Natural killer cell (primary cell): ENCODE measurements around the gene AMDHD2. TPM values are rescaled to one million over a fixed set of nuclear protein-coding genes. Genes with fewer than 3 reads are reported as not detected.

Source experiments
- ATAC-seq, 3 donors: fragments of 150-1000 bp in 2 of 3; fragments of 200-7000 bp in 1 of 3; cut with Tn5 transposase; 1 replicate in 1 of 3; 2 replicates in 2 of 3; pipeline ENCODE4 v1.10.0; 2021; ENCODE audit warnings: mild to moderate bottlenecking in 2 of 3, moderate library complexity in 2 of 3
- DNase-seq, 2 donors: peaks; one replicate each; pipeline versions ENCODE4 v3.0.0 to v3.0.0-alpha.2; 2013 to 2021; ENCODE audit warnings: mixed read lengths in 1 of 2
- H3K27ac ChIP-seq: one replicate; pipeline ENCODE4 v1.5.1; 2013; ENCODE audit warnings: mild to moderate bottlenecking, low read length
- H3K27me3 ChIP-seq: one replicate; pipeline ENCODE4 v1.6.1; 2013; ENCODE audit warnings: low read length; ENCODE audit not compliant: control insufficient read depth, insufficient read depth
- H3K36me3 ChIP-seq: one replicate; pipeline ENCODE4 v1.6.1; 2013; ENCODE audit warnings: low read length; ENCODE audit not compliant: control insufficient read depth, insufficient read depth
- H3K4me1 ChIP-seq: one replicate; pipeline ENCODE4 v1.6.1; 2013; ENCODE audit warnings: low read length; ENCODE audit not compliant: control insufficient read depth, insufficient read depth
- H3K4me3 ChIP-seq: one replicate; pipeline ENCODE4 v1.5.1; 2013; ENCODE audit warnings: low read length
- H3K9me3 ChIP-seq: one replicate; pipeline ENCODE4 v1.6.1; 2013; ENCODE audit warnings: low read length; ENCODE audit not compliant: control insufficient read depth, insufficient read depth
- H3K27ac Mint-ChIP-seq, 2 donors: one replicate each; pipeline ENCODE4 v1.8.0; 2022; ENCODE audit warnings: mild to moderate bottlenecking in 2 of 2, mixed read lengths in 2 of 2, moderate library complexity in 1 of 2
- H3K27me3 Mint-ChIP-seq, 2 donors: one replicate each; pipeline ENCODE4 v1.8.0; 2022; ENCODE audit warnings: low read depth in 2 of 2, mixed read lengths in 2 of 2
- H3K36me3 Mint-ChIP-seq: one replicate; pipeline ENCODE4 v1.8.0; 2022; ENCODE audit warnings: mixed read lengths
- H3K4me1 Mint-ChIP-seq, 2 donors: one replicate each; pipeline ENCODE4 v1.8.0; 2022; ENCODE audit warnings: mixed read lengths in 2 of 2
- H3K4me3 Mint-ChIP-seq: one replicate; pipeline ENCODE4 v1.8.0; 2022; ENCODE audit warnings: mild to moderate bottlenecking, moderate library complexity, mixed read lengths
- H3K9me3 Mint-ChIP-seq, 2 donors: one replicate each; pipeline ENCODE4 v1.8.0; 2022; ENCODE audit warnings: mixed read lengths in 2 of 2
- WGBS: methylation state at CpG from one replicate; pipeline ENCODE4 v1.1.7; 2013; ENCODE audit warnings: missing lambda C conversion rate; ENCODE audit not compliant: insufficient coverage; 5-methylcytosine and 5-hydroxymethylcytosine counted together
- intact Hi-C: fragments of 100-400 bp; cut with micrococcal nuclease; formaldehyde crosslinking; loops from one replicate; pipeline ENCODE4 v1.14.2; 2022
- total RNA-seq, 4 donors: library from RNA; stranded (reverse); fragments of 120-200 nt in 1 of 4; gene quantifications; one replicate each; pipeline versions ENCODE4 v1.2.3 to v1.2.4, GENCODE V29; 2013 to 2022
- TF ChIP-seq, protein P1 (sequence below): fragments of 200-600 bp; IDR thresholded peaks from one replicate; pipeline ENCODE4 v1.8.0; 2022; ENCODE audit warnings: antibody characterized with exemption

Gene AMDHD2
- total RNA-seq, 3 donors from 2014 or later (not counting 1 experiment from before 2014, with no cell fraction given): 129 to 162 (median 144) TPM

DNA sequence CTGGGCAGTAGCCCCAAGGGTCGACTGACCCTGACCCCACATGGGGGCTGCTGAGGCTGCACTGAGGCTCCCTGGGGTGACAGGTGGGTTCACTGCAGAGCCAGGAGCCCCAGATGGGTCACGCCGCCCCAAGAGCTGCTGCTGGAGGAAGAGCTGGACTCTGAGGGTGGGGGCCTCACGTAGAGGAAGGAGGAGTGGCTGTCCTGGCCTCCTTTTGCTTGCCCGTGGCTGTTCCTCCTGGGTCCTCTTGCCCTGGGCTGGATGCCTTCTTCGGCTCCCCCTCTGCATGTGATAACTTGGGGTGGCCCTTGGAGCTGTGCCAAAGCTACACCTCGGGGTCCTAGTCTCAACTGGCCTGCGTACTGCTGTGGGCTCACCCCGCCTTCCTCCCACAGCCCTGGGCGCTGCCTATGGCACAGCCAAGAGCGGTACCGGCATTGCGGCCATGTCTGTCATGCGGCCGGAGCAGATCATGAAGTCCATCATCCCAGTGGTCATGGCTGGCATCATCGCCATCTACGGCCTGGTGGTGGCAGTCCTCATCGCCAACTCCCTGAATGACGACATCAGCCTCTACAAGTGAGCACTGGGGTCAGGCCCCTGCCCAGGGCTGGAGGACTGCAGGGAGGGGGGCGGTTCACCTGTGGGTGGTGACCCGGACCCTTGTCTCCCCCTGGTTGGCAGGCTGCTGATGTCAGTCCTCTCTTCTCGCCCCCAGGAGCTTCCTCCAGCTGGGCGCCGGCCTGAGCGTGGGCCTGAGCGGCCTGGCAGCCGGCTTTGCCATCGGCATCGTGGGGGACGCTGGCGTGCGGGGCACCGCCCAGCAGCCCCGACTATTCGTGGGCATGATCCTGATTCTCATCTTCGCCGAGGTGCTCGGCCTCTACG lies 1.1 kb upstream of the AMDHD2 start:
- ATAC-seq: no peak
- Mint-ChIP-seq H3K9me3 (no peaks in the 10 kb centered on the region), H3K27me3 (no peaks in the 10 kb centered on the region), H3K27ac (peak overlapping the region; percentile 89 to 91), H3K36me3 (no peaks in the 10 kb centered on the region), H3K4me3 (peak overlapping the region; percentile 83), H3K4me1 (peaks cover 52 to 67% of the 10 kb centered on the region in 2 donors)
- H3K27ac ChIP-seq: peak overlapping the region; percentile 66
- no peak overlapping the region for H3K4me3 ChIP-seq
- TF ChIP-seq, protein P1, sequence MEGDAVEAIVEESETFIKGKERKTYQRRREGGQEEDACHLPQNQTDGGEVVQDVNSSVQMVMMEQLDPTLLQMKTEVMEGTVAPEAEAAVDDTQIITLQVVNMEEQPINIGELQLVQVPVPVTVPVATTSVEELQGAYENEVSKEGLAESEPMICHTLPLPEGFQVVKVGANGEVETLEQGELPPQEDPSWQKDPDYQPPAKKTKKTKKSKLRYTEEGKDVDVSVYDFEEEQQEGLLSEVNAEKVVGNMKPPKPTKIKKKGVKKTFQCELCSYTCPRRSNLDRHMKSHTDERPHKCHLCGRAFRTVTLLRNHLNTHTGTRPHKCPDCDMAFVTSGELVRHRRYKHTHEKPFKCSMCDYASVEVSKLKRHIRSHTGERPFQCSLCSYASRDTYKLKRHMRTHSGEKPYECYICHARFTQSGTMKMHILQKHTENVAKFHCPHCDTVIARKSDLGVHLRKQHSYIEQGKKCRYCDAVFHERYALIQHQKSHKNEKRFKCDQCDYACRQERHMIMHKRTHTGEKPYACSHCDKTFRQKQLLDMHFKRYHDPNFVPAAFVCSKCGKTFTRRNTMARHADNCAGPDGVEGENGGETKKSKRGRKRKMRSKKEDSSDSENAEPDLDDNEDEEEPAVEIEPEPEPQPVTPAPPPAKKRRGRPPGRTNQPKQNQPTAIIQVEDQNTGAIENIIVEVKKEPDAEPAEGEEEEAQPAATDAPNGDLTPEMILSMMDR: no peak
- H3K4me1 ChIP-seq: peaks cover 66% of the 10 kb centered on the region
- H3K27me3 ChIP-seq: no peaks in the 10 kb centered on the region
- WGBS: 91% methylated on average over 39 of the region's 39 CpGs
- no peaks in the 10 kb centered on the region for H3K9me3 ChIP-seq
- H3K36me3 ChIP-seq: peaks cover 14% of the 10 kb centered on the region
- intact Hi-C loops: no loop called here
- DNase-seq: no peak

DNA sequence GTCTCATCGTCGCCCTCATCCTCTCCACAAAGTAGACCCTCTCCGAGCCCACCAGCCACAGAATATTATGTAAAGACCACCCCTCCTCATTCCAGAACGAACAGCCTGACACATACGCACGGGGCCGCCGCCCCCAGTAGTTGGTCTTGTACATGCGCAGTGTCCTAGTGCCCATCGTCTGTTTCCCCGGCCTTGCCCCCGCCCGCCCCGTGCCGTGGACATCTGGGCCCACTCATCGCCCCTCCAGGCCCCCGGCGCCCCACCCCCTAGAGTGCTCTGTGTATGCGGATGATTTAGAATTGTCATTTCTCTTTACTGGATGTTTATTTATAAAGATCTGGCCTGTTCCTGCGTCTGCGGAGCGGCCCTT lies 475 bp upstream of the AMDHD2 start:
- no peaks in the 10 kb centered on the region for H3K36me3 Mint-ChIP-seq
- Histone ChIP-seq H3K9me3 (no peaks in the 10 kb centered on the region), H3K4me3 (no peak overlapping the region), H3K36me3 (peaks cover 19% of the 10 kb centered on the region), H3K27me3 (no peaks in the 10 kb centered on the region), H3K27ac (peak overlapping the region; percentile 66), H3K4me1 (peaks cover 64% of the 10 kb centered on the region)
- H3K9me3 Mint-ChIP-seq: no peaks in the 10 kb centered on the region
- DNase-seq (no peak), ATAC-seq (no peak)
- intact Hi-C loops: no loop called here
- peak overlapping the region; percentile 89 to 91 for H3K27ac Mint-ChIP-seq
- peaks cover 50 to 63% of the 10 kb centered on the region in 2 donors for H3K4me1 Mint-ChIP-seq
- 73% methylated on average over 22 of the region's 22 CpGs for WGBS
- peak overlapping the region; percentile 83 for H3K4me3 Mint-ChIP-seq
- TF ChIP-seq, protein P1: no peak
- no peaks in the 10 kb centered on the region for H3K27me3 Mint-ChIP-seq

DNA sequence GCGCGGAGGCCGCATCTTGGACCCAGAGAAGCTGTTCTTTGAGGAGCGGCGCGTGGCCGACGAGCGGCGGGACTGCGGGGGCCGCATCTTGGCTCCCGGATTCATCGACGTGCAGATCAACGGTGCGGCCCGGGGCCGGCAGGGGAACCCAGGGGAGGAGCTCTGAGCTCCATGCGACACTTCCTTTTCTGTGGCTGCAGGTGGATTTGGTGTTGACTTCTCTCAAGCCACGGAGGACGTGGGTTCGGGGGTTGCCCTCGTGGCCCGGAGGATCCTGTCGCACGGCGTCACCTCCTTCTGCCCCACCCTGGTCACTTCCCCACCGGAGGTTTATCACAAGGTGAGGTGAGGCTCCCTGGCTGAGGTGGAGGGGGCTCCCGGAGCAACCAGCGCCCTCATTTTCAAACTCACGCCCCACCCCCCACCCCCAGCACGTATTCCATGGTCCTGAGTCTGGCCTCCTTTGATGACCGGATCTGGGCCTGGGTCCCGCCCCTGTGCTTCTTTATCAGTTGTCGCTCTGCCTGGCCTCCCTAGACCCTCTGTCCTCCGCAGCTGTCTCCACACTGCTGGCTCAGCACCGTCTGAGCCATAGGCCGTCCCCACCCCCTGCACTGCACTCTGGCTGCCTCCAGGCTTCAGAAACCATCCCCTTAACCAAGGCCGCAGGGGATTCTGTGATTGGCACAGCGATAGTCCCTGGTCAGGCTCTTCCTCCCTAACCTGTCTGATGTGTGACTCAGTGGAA lies 787 bp downstream of the AMDHD2 start:
- Mint-ChIP-seq H3K27ac (peak overlapping the region; percentile 89 to 91), H3K4me3 (peak overlapping the region; percentile 88), H3K9me3 (no peaks in the 10 kb centered on the region), H3K4me1 (peaks cover 37 to 51% of the 10 kb centered on the region in 2 donors), H3K27me3 (no peaks in the 10 kb centered on the region), H3K36me3 (no peaks in the 10 kb centered on the region)
- H3K4me3 ChIP-seq: peak overlapping the region; percentile 36
- H3K27ac ChIP-seq: peak overlapping the region; percentile 76
- H3K27me3 ChIP-seq: no peaks in the 10 kb centered on the region
- H3K9me3 ChIP-seq: no peaks in the 10 kb centered on the region
- DNase-seq (peak; percentile 60 to 90), ATAC-seq (peak; percentile 67 to 81 (median 68))
- WGBS: 24% methylated on average over 41 of the region's 41 CpGs
- peaks cover 25% of the 10 kb centered on the region for H3K36me3 ChIP-seq
- intact Hi-C loops: no loop called here
- H3K4me1 ChIP-seq: peaks cover 51% of the 10 kb centered on the region
- TF ChIP-seq, protein P1: no peak
